ENCODE measurements around the gene CYP27B1. TPM values are rescaled to one million over a fixed set of nuclear protein-coding genes. Genes with fewer than 3 reads are reported as not detected.
A peak's percentile ranks its signal among the peaks of the same experiment; 100 is the strongest.

CYP27B1 gene
- total RNA-seq, 1 donor from 2014 or later: 2.0 TPM

DNA sequence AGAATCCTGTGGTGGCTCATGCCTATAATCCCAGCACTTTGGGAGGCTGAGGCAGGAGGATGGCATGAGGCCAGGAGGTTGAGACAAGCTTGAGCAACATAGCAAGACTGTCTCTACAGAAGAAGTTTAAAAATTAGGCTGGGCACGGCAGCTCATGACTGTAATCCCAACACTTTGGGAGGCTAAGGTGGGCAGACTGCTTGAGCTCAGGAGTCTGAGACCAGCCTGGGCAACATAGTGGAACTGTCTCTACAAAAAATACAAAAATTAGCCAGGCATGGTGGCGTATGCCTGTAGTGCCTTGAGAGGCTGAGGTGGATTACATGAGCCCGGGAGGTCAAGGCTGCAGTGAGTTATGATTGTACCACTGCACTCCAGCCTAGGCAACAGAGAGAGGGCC lies 998 bp upstream of the CYP27B1 start:
- intact Hi-C loops (cut with DNase I): no loop called here
- Histone ChIP-seq H3K9me3 (no peaks in the 10 kb centered on the region), H3K27ac (no peak overlapping the region), H3K4me3 (no peak overlapping the region), H3K27me3 (peaks cover 39% of the 10 kb centered on the region), H3K4me1 (peaks cover 37% of the 10 kb centered on the region), H3K36me3 (peaks cover 24% of the 10 kb centered on the region)
- TF ChIP-seq, protein P1, sequence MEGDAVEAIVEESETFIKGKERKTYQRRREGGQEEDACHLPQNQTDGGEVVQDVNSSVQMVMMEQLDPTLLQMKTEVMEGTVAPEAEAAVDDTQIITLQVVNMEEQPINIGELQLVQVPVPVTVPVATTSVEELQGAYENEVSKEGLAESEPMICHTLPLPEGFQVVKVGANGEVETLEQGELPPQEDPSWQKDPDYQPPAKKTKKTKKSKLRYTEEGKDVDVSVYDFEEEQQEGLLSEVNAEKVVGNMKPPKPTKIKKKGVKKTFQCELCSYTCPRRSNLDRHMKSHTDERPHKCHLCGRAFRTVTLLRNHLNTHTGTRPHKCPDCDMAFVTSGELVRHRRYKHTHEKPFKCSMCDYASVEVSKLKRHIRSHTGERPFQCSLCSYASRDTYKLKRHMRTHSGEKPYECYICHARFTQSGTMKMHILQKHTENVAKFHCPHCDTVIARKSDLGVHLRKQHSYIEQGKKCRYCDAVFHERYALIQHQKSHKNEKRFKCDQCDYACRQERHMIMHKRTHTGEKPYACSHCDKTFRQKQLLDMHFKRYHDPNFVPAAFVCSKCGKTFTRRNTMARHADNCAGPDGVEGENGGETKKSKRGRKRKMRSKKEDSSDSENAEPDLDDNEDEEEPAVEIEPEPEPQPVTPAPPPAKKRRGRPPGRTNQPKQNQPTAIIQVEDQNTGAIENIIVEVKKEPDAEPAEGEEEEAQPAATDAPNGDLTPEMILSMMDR (IDR thresholded peaks at IDR 0.05): no peak
- DNase-seq (no peak), ATAC-seq (no peak)

GRCh38 chr12:57767305-57767698 lies 424 bp upstream of the CYP27B1 start:
- intact Hi-C loops (cut with DNase I): no loop called here
- Histone ChIP-seq H3K4me3 (no peak overlapping the region), H3K27me3 (peaks cover 44% of the 10 kb centered on the region), H3K9me3 (no peaks in the 10 kb centered on the region), H3K4me1 (peaks cover 37% of the 10 kb centered on the region), H3K36me3 (peaks cover 24% of the 10 kb centered on the region), H3K27ac (no peak overlapping the region)
- TF ChIP-seq, protein P1 (IDR thresholded peaks at IDR 0.05): no peak
- no peak for ATAC-seq
- DNase-seq: no peak

GRCh38 chr12:57765698-57766463 lies 997 bp downstream of the CYP27B1 start:
- Histone ChIP-seq H3K4me1 (peaks cover 31% of the 10 kb centered on the region), H3K4me3 (peak overlapping the region; percentile 54), H3K36me3 (peaks cover 24% of the 10 kb centered on the region), H3K27me3 (peaks cover 46% of the 10 kb centered on the region), H3K27ac (no peak overlapping the region), H3K9me3 (no peaks in the 10 kb centered on the region)
- no peak for DNase-seq
- intact Hi-C loops (cut with DNase I): no loop called here
- peak; percentile 21 for ATAC-seq
- TF ChIP-seq, protein P1 (IDR thresholded peaks at IDR 0.05): no peak

GRCh38 chr12:57765003-57765697 lies 1.7 kb downstream of the CYP27B1 start:
- Histone ChIP-seq H3K9me3 (no peaks in the 10 kb centered on the region), H3K4me3 (peak overlapping the region; percentile 54), H3K27me3 (peaks cover 46% of the 10 kb centered on the region), H3K36me3 (peaks cover 16% of the 10 kb centered on the region), H3K4me1 (peaks cover 27% of the 10 kb centered on the region), H3K27ac (no peak overlapping the region)
- ATAC-seq (peak; percentile 64), DNase-seq (peak; percentile 79)
- intact Hi-C loops (cut with DNase I): no loop called here
- TF ChIP-seq, protein P1 (IDR thresholded peaks at IDR 0.05): peak; percentile 36

- DNase-seq (peak; percentile 72), ATAC-seq (peak; percentile 59)
- Histone ChIP-seq H3K27me3 (peaks cover 46% of the 10 kb centered on the region), H3K9me3 (no peaks in the 10 kb centered on the region), H3K36me3 (peaks cover 13% of the 10 kb centered on the region), H3K4me1 (peaks cover 27% of the 10 kb centered on the region), H3K27ac (no peak overlapping the region), H3K4me3 (peak overlapping the region; percentile 54)
- TF ChIP-seq, protein P1 (IDR thresholded peaks at IDR 0.05): no peak
- intact Hi-C loops (cut with DNase I): no loop called here
Observed at GRCh38 chr12:57764662-57765002, 2.2 kb downstream of the CYP27B1 start.

Data from upper lobe of right lung (tissue), 1 donor.